Suprapubic skin (tissue), 4 donors: ENCODE measurements around the gene SERTAD2. TPM values are rescaled to one million over a fixed set of nuclear protein-coding genes. Genes with fewer than 3 reads are reported as not detected.

Source experiments
- DNase-seq, 2 donors: peaks; one replicate each; pipeline ENCODE4 v3.0.0-alpha.2; 2019; ENCODE audit warnings: low spot score in 2 of 2
- H3K27ac ChIP-seq: fragments of 200-600 bp; sonication (generic); one replicate; pipeline ENCODE4 v1.5.1; 2019
- H3K27me3 ChIP-seq: fragments of 200-600 bp; sonication (generic); one replicate; pipeline ENCODE4 v1.5.1; 2019
- H3K36me3 ChIP-seq: fragments of 200-600 bp; sonication (generic); one replicate; pipeline ENCODE4 v1.5.1; 2019
- H3K4me1 ChIP-seq: fragments of 200-600 bp; sonication (generic); one replicate; pipeline ENCODE4 v1.5.1; 2019
- H3K4me3 ChIP-seq: fragments of 200-600 bp; sonication (generic); one replicate; pipeline ENCODE4 v1.5.1; 2019; ENCODE audit warnings: mild to moderate bottlenecking
- H3K9me3 ChIP-seq: fragments of 200-600 bp; sonication (generic); one replicate; pipeline ENCODE4 v1.5.1; 2019
- CTCF ChIP-seq, 2 donors: fragments of 200-600 bp in 1 of 2; fragments of 450-650 bp in 1 of 2; sonication (generic) in 1 of 2; IDR thresholded peaks; one replicate each; pipeline ENCODE4 v1.5.1; 2016 to 2019; ENCODE audit warnings: antibody characterized with exemption in 2 of 2, mild to moderate bottlenecking in 1 of 2, moderate library complexity in 1 of 2
- EP300 ChIP-seq: sonication (generic); formaldehyde crosslinking; IDR thresholded peaks from one replicate; pipeline ENCODE4 v1.6.1; 2017; ENCODE audit warnings: antibody characterized with exemption
- POLR2A ChIP-seq, 2 donors: fragments of 450-650 bp; IDR thresholded peaks; one replicate each; pipeline ENCODE4 v1.6.1; 2017; ENCODE audit warnings: antibody characterized with exemption in 2 of 2, mild to moderate bottlenecking in 2 of 2, moderate library complexity in 2 of 2
- POLR2AphosphoS5 ChIP-seq, 3 donors: sonication (generic); formaldehyde crosslinking; IDR thresholded peaks; one replicate each; pipeline ENCODE4 v1.6.1; 2017; ENCODE audit warnings: antibody characterized with exemption in 3 of 3
- WGBS: methylation state at CpG from one replicate; pipeline ENCODE4 v1.1.5; 2018; 5-methylcytosine and 5-hydroxymethylcytosine counted together
- total RNA-seq, 4 donors: library from RNA; depleted of rRNA; stranded (reverse); fragments of >200 nt; gene quantifications; one replicate each; pipeline ENCODE4 v1.1.0, GENCODE V29; 2016

SERTAD2 gene
- total RNA-seq, 4 donors from 2014 or later = 23.7 to 36.4 (median 30.9) TPM

- DNase-seq = no peak
- TF ChIP-seq POLR2A (IDR thresholded peaks at IDR 0.05) = no peak
- H3K27ac ChIP-seq = no peak overlapping the region
- H3K4me3 ChIP-seq = no peak overlapping the region
- peaks cover 96% of the 10 kb centered on the region for H3K4me1 ChIP-seq
- WGBS = 63% methylated on average over 10 of the region's 10 CpGs
- no peaks in the 10 kb centered on the region for H3K9me3 ChIP-seq
- H3K27me3 ChIP-seq = no peaks in the 10 kb centered on the region
- no peaks in the 10 kb centered on the region for H3K36me3 ChIP-seq
Observed at GRCh38 chr2:64641599-64641998, 12.1 kb downstream of the SERTAD2 start.

GRCh38 chr2:64640153-64641044 lies 13.3 kb downstream of the SERTAD2 start:
- Histone ChIP-seq H3K4me3 (no peak overlapping the region), H3K4me1 (peaks cover 95% of the 10 kb centered on the region), H3K36me3 (peaks cover 10% of the 10 kb centered on the region), H3K9me3 (no peaks in the 10 kb centered on the region), H3K27ac (peak overlapping the region; percentile 57), H3K27me3 (no peaks in the 10 kb centered on the region)
- DNase-seq = no peak
- no peak for TF ChIP-seq EP300
- TF ChIP-seq CTCF (IDR thresholded peaks at IDR 0.05) = no peak
- TF ChIP-seq POLR2AphosphoS5 (IDR thresholded peaks at IDR 0.05) = no peak
- TF ChIP-seq POLR2A (IDR thresholded peaks at IDR 0.05) = no peak
- WGBS = 52% methylated on average over 11 of the region's 12 CpGs

GRCh38 chr2:64639691-64640090 lies 14.0 kb downstream of the SERTAD2 start:
- H3K27me3 ChIP-seq = no peaks in the 10 kb centered on the region
- TF ChIP-seq POLR2AphosphoS5 (IDR thresholded peaks at IDR 0.05) (no peak), EP300 (no peak), CTCF (IDR thresholded peaks at IDR 0.05) (no peak), POLR2A (IDR thresholded peaks at IDR 0.05) (no peak)
- no peak overlapping the region for H3K4me3 ChIP-seq
- 39% methylated on average over 2 of the region's 2 CpGs for whole genome bisulfite sequencing
- no peak for DNase-seq
- H3K27ac ChIP-seq = peak overlapping the region; percentile 57
- peaks cover 95% of the 10 kb centered on the region for H3K4me1 ChIP-seq
- H3K36me3 ChIP-seq = peaks cover 16% of the 10 kb centered on the region
- H3K9me3 ChIP-seq = no peaks in the 10 kb centered on the region

GRCh38 chr2:64638502-64639120 lies 15.1 kb downstream of the SERTAD2 start:
- DNase-seq = no peak
- Histone ChIP-seq H3K4me3 (no peak overlapping the region), H3K36me3 (peaks cover 22% of the 10 kb centered on the region), H3K4me1 (peaks cover 95% of the 10 kb centered on the region), H3K27me3 (no peaks in the 10 kb centered on the region), H3K9me3 (no peaks in the 10 kb centered on the region), H3K27ac (peak overlapping the region; percentile 50)
- WGBS = 66% methylated on average over 4 of the region's 4 CpGs
- no peak for TF ChIP-seq POLR2A (IDR thresholded peaks at IDR 0.05)
- no peak for TF ChIP-seq POLR2AphosphoS5 (IDR thresholded peaks at IDR 0.05)
- no peak for TF ChIP-seq EP300
- no peak for TF ChIP-seq CTCF (IDR thresholded peaks at IDR 0.05)

GRCh38 chr2:64637931-64638330 lies 15.8 kb downstream of the SERTAD2 start:
- H3K4me1 ChIP-seq = peaks cover 95% of the 10 kb centered on the region
- peak overlapping the region; percentile 50 for H3K27ac ChIP-seq
- no peaks in the 10 kb centered on the region for H3K9me3 ChIP-seq
- peaks cover 22% of the 10 kb centered on the region for H3K36me3 ChIP-seq
- no peak overlapping the region for H3K4me3 ChIP-seq
- 63% methylated on average over 5 of the region's 5 CpGs for WGBS
- no peak for DNase-seq
- TF ChIP-seq POLR2AphosphoS5 (IDR thresholded peaks at IDR 0.05) (no peak), EP300 (no peak), CTCF (IDR thresholded peaks at IDR 0.05) (no peak), POLR2A (IDR thresholded peaks at IDR 0.05) (no peak)
- H3K27me3 ChIP-seq = no peaks in the 10 kb centered on the region
